ENCODE measurements around the gene DIP2A.

DNA sequence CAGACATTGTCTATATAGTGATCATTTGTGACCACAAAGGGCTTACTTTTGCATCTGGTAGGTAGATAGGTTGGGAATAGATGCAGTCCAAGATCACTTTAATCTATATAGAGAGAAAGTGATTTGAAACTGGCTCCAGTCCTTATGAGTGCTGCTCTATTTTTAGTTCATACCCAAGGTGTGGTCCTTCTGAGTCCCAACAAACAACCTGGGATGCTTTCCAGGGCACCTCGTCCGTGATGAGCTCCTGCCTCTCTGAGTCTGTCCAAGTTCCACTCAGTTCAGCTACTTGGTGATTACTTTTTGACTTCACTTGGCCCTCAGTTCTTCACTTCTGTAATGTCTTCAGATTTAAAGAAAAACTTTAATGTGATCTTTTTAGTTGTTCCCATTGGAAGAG lies 20.2 kb downstream of the DIP2A start:
- TF ChIP-seq, protein P1, sequence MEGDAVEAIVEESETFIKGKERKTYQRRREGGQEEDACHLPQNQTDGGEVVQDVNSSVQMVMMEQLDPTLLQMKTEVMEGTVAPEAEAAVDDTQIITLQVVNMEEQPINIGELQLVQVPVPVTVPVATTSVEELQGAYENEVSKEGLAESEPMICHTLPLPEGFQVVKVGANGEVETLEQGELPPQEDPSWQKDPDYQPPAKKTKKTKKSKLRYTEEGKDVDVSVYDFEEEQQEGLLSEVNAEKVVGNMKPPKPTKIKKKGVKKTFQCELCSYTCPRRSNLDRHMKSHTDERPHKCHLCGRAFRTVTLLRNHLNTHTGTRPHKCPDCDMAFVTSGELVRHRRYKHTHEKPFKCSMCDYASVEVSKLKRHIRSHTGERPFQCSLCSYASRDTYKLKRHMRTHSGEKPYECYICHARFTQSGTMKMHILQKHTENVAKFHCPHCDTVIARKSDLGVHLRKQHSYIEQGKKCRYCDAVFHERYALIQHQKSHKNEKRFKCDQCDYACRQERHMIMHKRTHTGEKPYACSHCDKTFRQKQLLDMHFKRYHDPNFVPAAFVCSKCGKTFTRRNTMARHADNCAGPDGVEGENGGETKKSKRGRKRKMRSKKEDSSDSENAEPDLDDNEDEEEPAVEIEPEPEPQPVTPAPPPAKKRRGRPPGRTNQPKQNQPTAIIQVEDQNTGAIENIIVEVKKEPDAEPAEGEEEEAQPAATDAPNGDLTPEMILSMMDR (IDR thresholded peaks at IDR 0.05): no peak
- TF ChIP-seq POLR2AphosphoS5 (IDR thresholded peaks at IDR 0.05) (no peak), POLR2A (IDR thresholded peaks at IDR 0.05) (no peak)

Measured in suprapubic skin (tissue), 4 donors.